Activated CD8-positive, alpha-beta T cell treated with anti-CD3 and anti-CD28 coated beads for 36 hours (primary cell): ENCODE results near the gene PRSS56. TPM values are rescaled to one million over a fixed set of nuclear protein-coding genes. Genes with fewer than 3 reads are reported as not detected.

Experiments
- ATAC-seq: fragments of 200-7000 bp; cut with Tn5 transposase; one replicate; pipeline ENCODE4 v1.10.0; 2021; ENCODE audit warnings: mild to moderate bottlenecking, moderate library complexity
- CTCF ChIA-PET: fragments of 350-600 bp; sonication (Branson Sonifier 250); formaldehyde crosslinking; loops from one replicate; lab custom pipeline; 2021; ENCODE audit warnings: antibody characterized with exemption; lab: Charles Lee
- POLR2A ChIA-PET: fragments of 350-600 bp; sonication (Branson Sonifier 250); formaldehyde crosslinking; loops from one replicate; lab custom pipeline; 2021; ENCODE audit warnings: antibody characterized with exemption; lab: Charles Lee
- DNase-seq: peaks from one replicate; pipeline ENCODE4 v3.0.0-alpha.2; 2020
- H3K27ac Mint-ChIP-seq: one replicate; pipeline ENCODE4 v1.8.0; 2021; ENCODE audit warnings: mild to moderate bottlenecking, mixed read lengths
- H3K27me3 Mint-ChIP-seq: one replicate; pipeline ENCODE4 v1.8.0; 2021; ENCODE audit warnings: mixed read lengths
- H3K36me3 Mint-ChIP-seq: one replicate; pipeline ENCODE4 v1.8.0; 2021; ENCODE audit warnings: low read depth, mixed read lengths
- H3K4me1 Mint-ChIP-seq: one replicate; pipeline ENCODE4 v1.8.0; 2021; ENCODE audit warnings: low read depth, mixed read lengths
- H3K4me3 Mint-ChIP-seq: one replicate; pipeline ENCODE4 v1.8.0; 2021; ENCODE audit warnings: mild to moderate bottlenecking, moderate library complexity, mixed read lengths
- H3K9me3 Mint-ChIP-seq: one replicate; pipeline ENCODE4 v1.8.0; 2021; ENCODE audit warnings: mixed read lengths
- intact Hi-C: fragments of 100-400 bp; cut with micrococcal nuclease; formaldehyde crosslinking; loops from one replicate; pipeline ENCODE4 v1.10.0; 2022
- total RNA-seq, 2 experiments: library from RNA; stranded (reverse); gene quantifications; one replicate each; pipeline ENCODE4 v1.2.3, GENCODE V29; 2021
- TF ChIP-seq, protein P1 (sequence below): fragments of 200-600 bp; IDR thresholded peaks from one replicate; pipeline ENCODE4 v1.8.0; 2022; ENCODE audit warnings: antibody characterized with exemption, mild to moderate bottlenecking

The PRSS56 gene
- total RNA-seq, 2 experiments from 2014 or later = not detected

DNA sequence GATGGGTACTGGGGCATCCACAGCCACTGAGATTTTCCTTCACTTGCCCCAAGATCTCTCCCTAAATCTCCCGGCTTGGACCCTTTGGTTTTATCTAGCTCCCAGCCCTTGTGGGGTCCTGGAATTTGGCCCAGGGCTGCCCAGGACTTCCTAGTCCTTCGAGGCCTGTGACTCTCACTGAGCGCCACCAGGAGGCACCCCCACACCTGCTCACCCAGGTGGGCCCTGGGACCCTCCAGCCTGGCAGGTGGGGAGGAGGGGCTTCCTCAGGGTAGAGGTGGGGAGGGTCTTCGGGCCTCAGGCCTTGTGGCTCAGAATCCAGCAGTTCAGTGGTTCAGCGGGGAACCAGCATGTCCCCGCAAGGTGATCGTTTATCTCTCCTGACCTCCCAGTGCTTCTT, 11.9 kb upstream of the PRSS56 start:
- H3K4me3 Mint-ChIP-seq = no peak overlapping the region
- H3K4me1 Mint-ChIP-seq = peaks cover 8% of the 10 kb centered on the region
- H3K27me3 Mint-ChIP-seq = peaks cover 21% of the 10 kb centered on the region
- ATAC-seq = no peak
- intact Hi-C loops = no loop called here
- ChIA-PET CTCF (interaction anchor here (1.9 kb wide), 1 partner anchor 13 kb away, joined by 5 read pairs; the partner anchor contains the start of gene PRSS56), POLR2A (interaction anchor here (1.3 kb wide), 1 partner anchor 12 kb away, joined by 3 read pairs; no protein-coding TSS in a partner anchor)
- H3K9me3 Mint-ChIP-seq = no peaks in the 10 kb centered on the region
- H3K36me3 Mint-ChIP-seq = no peaks in the 10 kb centered on the region
- TF ChIP-seq, protein P1, sequence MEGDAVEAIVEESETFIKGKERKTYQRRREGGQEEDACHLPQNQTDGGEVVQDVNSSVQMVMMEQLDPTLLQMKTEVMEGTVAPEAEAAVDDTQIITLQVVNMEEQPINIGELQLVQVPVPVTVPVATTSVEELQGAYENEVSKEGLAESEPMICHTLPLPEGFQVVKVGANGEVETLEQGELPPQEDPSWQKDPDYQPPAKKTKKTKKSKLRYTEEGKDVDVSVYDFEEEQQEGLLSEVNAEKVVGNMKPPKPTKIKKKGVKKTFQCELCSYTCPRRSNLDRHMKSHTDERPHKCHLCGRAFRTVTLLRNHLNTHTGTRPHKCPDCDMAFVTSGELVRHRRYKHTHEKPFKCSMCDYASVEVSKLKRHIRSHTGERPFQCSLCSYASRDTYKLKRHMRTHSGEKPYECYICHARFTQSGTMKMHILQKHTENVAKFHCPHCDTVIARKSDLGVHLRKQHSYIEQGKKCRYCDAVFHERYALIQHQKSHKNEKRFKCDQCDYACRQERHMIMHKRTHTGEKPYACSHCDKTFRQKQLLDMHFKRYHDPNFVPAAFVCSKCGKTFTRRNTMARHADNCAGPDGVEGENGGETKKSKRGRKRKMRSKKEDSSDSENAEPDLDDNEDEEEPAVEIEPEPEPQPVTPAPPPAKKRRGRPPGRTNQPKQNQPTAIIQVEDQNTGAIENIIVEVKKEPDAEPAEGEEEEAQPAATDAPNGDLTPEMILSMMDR = no peak
- DNase-seq = no peak
- H3K27ac Mint-ChIP-seq = no peak overlapping the region

DNA sequence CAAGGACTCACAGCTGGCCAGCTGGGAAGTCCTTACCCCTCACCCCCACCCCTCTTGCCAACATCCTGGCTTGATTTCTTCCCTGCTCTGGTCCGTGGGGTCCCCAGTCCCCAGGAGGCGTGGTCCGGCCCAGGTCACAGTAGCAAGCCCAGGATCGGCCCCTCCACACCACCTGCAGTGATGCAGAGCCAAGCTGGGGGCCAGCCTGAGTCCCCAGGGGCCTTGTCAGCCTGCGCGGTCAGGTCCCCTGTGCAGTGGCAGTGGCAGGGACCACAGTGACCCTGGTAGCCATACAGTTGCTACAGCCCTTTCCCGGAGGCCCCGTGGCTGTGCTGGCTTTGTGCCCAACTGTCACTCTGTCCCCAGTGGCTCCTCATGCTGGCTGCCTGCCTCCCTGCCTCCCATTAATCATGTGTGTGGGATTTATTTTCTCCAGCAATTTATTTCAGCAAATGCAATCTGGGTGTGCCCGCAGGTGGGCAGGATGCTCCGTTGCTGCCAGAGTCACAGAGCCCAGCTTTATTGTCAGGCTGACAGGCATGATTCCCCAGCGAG, 8.8 kb upstream of the PRSS56 start:
- intact Hi-C loops = no loop called here
- peaks cover 1% of the 10 kb centered on the region for H3K27me3 Mint-ChIP-seq
- no peak overlapping the region for H3K4me3 Mint-ChIP-seq
- ChIA-PET POLR2A (no interaction called here), CTCF (interaction anchor here (1.0 kb wide), 1 partner anchor 10 kb away, joined by 5 read pairs; no protein-coding TSS in a partner anchor)
- no peaks in the 10 kb centered on the region for H3K4me1 Mint-ChIP-seq
- H3K27ac Mint-ChIP-seq = no peak overlapping the region
- TF ChIP-seq, protein P1 = no peak
- DNase-seq (no peak), ATAC-seq (no peak)
- H3K36me3 Mint-ChIP-seq = no peaks in the 10 kb centered on the region
- H3K9me3 Mint-ChIP-seq = no peaks in the 10 kb centered on the region

GRCh38 chr2:232512602-232513001, 7.6 kb upstream of the PRSS56 start:
- DNase-seq (no peak), ATAC-seq (no peak)
- POLR2A ChIA-PET = no interaction called here
- Mint-ChIP-seq H3K27me3 (peaks cover 3% of the 10 kb centered on the region), H3K27ac (no peak overlapping the region), H3K4me1 (no peaks in the 10 kb centered on the region), H3K4me3 (no peak overlapping the region), H3K36me3 (no peaks in the 10 kb centered on the region), H3K9me3 (no peaks in the 10 kb centered on the region)
- intact Hi-C loops = no loop called here
- TF ChIP-seq, protein P1 = no peak
- CTCF ChIA-PET = interaction anchor here (1.3 to 2.0 kb wide), 2 partner anchors 9 to 68 kb away, joined by 4 to 12 read pairs; no protein-coding TSS in a partner anchor

DNA sequence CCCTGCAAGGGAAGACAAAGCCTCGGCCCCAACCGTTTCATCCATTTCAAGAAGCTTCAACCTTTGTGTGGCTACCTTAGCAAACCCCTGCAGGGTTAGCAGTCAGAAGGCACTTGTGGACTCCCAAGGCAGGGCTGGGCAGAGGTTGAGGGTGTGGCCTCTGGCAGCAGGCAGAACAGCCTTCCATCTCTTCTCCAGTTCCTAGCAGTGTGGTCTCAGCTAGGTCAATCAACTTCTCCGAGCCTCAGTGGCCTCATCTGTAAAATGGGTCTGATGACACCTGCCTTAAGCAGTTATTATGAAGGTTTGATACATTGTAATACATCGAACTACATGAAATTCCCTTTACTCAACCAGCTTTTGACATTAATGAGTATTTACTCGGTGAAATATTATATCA, 6.8 kb upstream of the PRSS56 start:
- intact Hi-C loops = no loop called here
- no peak overlapping the region for H3K4me3 Mint-ChIP-seq
- no peak overlapping the region for H3K27ac Mint-ChIP-seq
- ChIA-PET CTCF (interaction anchor here (1.3 to 2.0 kb wide), 2 partner anchors 9 to 68 kb away, joined by 4 to 12 read pairs; no protein-coding TSS in a partner anchor), POLR2A (no interaction called here)
- TF ChIP-seq, protein P1 = no peak
- DNase-seq = no peak
- H3K36me3 Mint-ChIP-seq = no peaks in the 10 kb centered on the region
- no peak for ATAC-seq
- no peaks in the 10 kb centered on the region for H3K9me3 Mint-ChIP-seq
- no peaks in the 10 kb centered on the region for H3K4me1 Mint-ChIP-seq
- peaks cover 3% of the 10 kb centered on the region for H3K27me3 Mint-ChIP-seq

GRCh38 chr2:232515639-232516038, 4.5 kb upstream of the PRSS56 start:
- H3K27ac Mint-ChIP-seq = no peak overlapping the region
- CTCF ChIA-PET = interaction anchor here (1.3 kb wide), 1 partner anchor 8 kb away, joined by 4 read pairs; no protein-coding TSS in a partner anchor
- no peaks in the 10 kb centered on the region for H3K9me3 Mint-ChIP-seq
- intact Hi-C loops = no loop called here
- TF ChIP-seq, protein P1 = no peak
- POLR2A ChIA-PET = interaction anchor here (0.6 to 1.0 kb wide), 2 partner anchors 11 to 204 kb away, joined by 3 read pairs; no protein-coding TSS in a partner anchor
- H3K4me3 Mint-ChIP-seq = no peak overlapping the region
- peaks cover 14% of the 10 kb centered on the region for H3K27me3 Mint-ChIP-seq
- ATAC-seq (no peak), DNase-seq (no peak)
- H3K36me3 Mint-ChIP-seq = no peaks in the 10 kb centered on the region
- H3K4me1 Mint-ChIP-seq = no peaks in the 10 kb centered on the region
